BE2C (cell line): ENCODE data around the gene LGMN.

Experiments
- DNase-seq: peaks from one replicate; pipeline ENCODE4 v3.0.0-alpha.2; 2020
- H3K27me3 ChIP-seq: fragments of 250-450 bp; sonication (Bioruptor Pico); 2 replicates; pipeline ENCODE4 v1.5.1; 2020; ENCODE audit warnings: mild to moderate bottlenecking
- H3K36me3 ChIP-seq: fragments of 250-450 bp; sonication (Bioruptor Pico); 2 replicates; pipeline ENCODE4 v1.5.1; 2020; ENCODE audit warnings: mild to moderate bottlenecking
- H3K4me1 ChIP-seq: fragments of 250-450 bp; sonication (Bioruptor Pico); 2 replicates; pipeline ENCODE4 v1.5.1; 2020
- H3K4me3 ChIP-seq: 2 replicates; pipeline ENCODE4 v1.5.1; 2011; ENCODE audit warnings: low read depth, low read length
- H3K9me3 ChIP-seq: fragments of 250-450 bp; sonication (Bioruptor Pico); 2 replicates; pipeline ENCODE4 v1.5.1; 2020
- TF ChIP-seq, protein P1 (sequence below): IDR thresholded peaks from 2 replicates; pipeline ENCODE4 v1.5.1; 2012; ENCODE audit warnings: mild to moderate bottlenecking, low read depth, low read length

Gene LGMN

DNA sequence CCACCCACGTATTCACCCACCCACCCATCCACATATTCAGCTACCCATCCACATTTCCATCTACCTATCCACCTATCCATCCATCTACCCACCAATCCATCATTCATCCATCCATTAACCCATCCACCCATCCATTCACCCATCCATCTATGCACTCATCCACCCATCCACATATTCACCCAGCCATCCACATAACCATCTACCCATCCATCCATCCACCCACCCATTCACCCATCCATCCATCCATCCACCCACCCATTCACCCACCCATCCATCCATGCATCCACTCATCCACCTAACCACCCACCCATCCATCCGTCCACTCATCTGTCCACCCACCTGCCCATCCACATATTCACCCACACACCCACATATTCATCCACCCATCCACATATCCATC, 70.5 kb downstream of the LGMN start:
- TF ChIP-seq, protein P1, sequence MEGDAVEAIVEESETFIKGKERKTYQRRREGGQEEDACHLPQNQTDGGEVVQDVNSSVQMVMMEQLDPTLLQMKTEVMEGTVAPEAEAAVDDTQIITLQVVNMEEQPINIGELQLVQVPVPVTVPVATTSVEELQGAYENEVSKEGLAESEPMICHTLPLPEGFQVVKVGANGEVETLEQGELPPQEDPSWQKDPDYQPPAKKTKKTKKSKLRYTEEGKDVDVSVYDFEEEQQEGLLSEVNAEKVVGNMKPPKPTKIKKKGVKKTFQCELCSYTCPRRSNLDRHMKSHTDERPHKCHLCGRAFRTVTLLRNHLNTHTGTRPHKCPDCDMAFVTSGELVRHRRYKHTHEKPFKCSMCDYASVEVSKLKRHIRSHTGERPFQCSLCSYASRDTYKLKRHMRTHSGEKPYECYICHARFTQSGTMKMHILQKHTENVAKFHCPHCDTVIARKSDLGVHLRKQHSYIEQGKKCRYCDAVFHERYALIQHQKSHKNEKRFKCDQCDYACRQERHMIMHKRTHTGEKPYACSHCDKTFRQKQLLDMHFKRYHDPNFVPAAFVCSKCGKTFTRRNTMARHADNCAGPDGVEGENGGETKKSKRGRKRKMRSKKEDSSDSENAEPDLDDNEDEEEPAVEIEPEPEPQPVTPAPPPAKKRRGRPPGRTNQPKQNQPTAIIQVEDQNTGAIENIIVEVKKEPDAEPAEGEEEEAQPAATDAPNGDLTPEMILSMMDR, result no peak
- no peaks in the 10 kb centered on the region for H3K4me1 ChIP-seq
- no peak for DNase-seq
- no peaks in the 10 kb centered on the region for H3K36me3 ChIP-seq
- no peaks in the 10 kb centered on the region for H3K27me3 ChIP-seq
- no peak overlapping the region for H3K4me3 ChIP-seq
- 0 out of 2 replicates have a peak, but pooled peaks cover 2% of the 10 kb centered on the region for H3K9me3 ChIP-seq

DNA sequence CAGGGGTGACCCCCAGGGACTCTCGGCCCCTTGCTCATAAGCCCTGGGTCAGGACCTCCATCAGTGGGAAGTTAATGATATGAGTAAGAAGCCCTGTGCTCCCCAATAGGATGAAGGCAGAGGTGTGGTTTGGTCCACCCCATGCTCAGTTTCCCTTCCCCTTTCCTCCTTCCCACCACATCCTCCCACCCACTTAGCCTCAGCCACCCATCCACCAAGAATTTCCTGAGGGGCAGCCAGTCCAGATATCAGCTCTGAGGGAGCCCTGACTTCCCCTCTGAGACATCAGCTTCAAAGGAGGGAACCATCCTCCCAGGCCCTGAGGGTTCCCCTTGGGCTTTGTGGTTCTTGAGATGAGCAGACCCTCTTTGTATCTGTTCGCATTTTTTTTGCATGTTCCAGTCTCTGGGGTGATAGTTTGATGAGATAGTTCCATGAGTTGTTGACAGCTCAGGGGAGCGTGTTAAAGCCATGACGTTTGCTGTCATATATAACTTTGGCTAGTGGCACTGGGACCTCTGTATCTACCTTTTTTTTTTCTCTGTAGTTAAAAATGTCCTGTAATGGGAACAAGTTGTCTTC, 71.2 kb downstream of the LGMN start:
- TF ChIP-seq, protein P1, result no peak
- 0 out of 2 replicates have a peak, but pooled peaks cover 2% of the 10 kb centered on the region for H3K9me3 ChIP-seq
- no peaks in the 10 kb centered on the region for H3K27me3 ChIP-seq
- no peak overlapping the region for H3K4me3 ChIP-seq
- H3K36me3 ChIP-seq, result no peaks in the 10 kb centered on the region
- no peaks in the 10 kb centered on the region for H3K4me1 ChIP-seq
- no peak for DNase-seq

DNA sequence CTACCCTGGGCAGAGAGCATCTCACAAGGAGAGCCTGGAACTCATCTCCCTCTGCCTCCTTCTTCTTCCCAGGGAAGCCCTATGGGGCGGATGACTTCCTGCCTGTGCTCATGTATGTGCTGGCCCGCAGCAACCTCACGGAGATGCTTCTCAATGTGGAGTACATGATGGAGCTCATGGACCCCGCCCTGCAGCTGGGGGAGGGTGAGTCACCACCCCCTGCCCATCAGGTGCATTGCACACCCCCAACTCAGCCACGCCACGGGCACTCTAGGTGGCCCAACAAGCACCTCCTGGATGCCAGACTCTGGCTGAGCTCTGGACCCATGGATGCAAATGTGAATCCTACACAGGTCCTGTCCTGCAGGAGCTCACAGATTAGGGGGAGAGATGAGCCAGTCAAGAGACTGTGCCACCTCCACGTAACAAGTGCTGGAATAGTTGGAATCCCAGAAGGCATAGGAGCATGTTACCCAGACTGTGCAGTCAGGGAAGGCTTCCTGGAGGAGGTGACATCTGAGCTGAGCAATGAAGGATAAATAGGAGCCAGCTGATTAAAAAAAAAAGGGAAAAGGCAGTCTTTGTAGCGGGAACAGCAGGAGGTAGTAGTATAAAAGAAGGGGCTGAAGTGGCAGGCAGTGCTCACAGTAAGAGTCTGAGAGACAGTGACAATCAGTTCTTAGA, 71.9 kb downstream of the LGMN start:
- Histone ChIP-seq H3K4me3 (no peak overlapping the region), H3K9me3 (0 out of 2 replicates have a peak, but pooled peaks cover 2% of the 10 kb centered on the region), H3K27me3 (no peaks in the 10 kb centered on the region), H3K4me1 (no peaks in the 10 kb centered on the region), H3K36me3 (no peaks in the 10 kb centered on the region)
- DNase-seq, result no peak
- TF ChIP-seq, protein P1, result no peak

DNA sequence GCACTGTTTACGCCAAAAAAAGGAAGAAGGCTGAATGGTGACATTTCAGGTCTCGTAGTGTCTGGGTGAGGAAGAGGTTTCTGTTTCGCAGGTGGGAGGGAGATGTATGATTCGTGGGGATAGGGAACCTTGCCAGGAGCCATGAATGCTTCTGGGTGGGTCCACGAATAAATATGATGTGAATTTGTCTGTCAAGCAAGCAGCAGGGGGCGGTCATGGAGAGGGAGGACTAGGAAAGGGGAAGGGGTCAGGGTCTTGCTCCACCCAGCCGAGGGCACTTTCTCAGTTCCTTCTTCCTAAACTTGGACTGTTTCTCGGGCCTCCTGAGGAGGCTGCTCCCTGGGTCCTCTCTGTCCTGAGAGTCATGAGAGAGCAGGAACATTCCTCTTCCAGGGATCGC, 72.5 kb downstream of the LGMN start:
- Histone ChIP-seq H3K4me3 (no peak overlapping the region), H3K36me3 (no peaks in the 10 kb centered on the region), H3K4me1 (no peaks in the 10 kb centered on the region), H3K9me3 (0 out of 2 replicates have a peak, but pooled peaks cover 2% of the 10 kb centered on the region), H3K27me3 (no peaks in the 10 kb centered on the region)
- TF ChIP-seq, protein P1, result no peak
- DNase-seq, result no peak

DNA sequence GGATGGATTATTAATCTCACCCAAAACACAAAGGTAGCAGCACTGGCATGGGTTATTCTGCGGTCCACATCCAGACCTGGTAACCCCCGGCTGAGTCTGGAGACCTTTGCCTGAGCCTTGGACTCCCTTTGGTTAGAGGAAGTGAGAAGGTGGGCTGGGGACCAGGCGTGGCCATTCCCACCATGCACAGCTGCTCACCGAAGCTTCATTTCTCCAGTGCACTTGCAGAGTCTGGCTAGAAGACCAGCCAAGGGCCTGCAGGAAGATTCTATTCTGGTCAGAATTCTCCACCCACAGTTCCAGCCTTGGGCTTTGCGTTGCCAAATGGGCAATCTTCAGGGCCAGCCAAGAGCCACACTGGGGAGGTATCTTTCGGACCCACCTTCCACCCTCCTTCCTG, 73.0 kb downstream of the LGMN start:
- Histone ChIP-seq H3K4me3 (no peak overlapping the region), H3K36me3 (no peaks in the 10 kb centered on the region), H3K4me1 (no peaks in the 10 kb centered on the region), H3K9me3 (0 out of 2 replicates have a peak, but pooled peaks cover 2% of the 10 kb centered on the region), H3K27me3 (no peaks in the 10 kb centered on the region)
- DNase-seq, result no peak
- TF ChIP-seq, protein P1, result no peak

DNA sequence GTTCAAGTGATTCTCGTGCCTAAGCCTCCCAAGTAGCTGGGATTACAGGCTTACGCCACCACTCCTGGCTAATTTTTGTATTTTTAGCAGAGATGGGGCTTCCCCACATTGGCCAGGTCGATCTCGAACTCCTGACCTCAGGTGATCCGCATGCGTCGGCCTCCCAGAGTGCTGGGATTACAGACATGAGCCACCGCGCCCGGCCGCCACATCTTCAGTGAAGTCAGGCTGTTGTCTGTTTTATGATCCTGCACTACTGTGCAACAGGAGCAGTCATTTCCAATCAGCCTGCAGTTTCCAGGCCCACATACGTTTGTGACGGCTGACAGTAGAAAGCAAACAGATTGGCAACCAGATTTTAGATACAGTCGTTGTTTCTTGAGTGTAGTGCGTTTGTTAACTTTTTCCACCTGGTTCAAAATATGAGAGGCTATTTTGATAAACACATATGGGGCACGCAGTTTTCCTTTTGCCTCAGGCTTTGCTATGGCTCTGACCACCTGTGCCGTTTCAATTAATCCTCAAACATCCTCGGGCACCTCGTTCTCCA, 74.8 kb downstream of the LGMN start:
- no peak for DNase-seq
- H3K36me3 ChIP-seq, result no peaks in the 10 kb centered on the region
- H3K4me3 ChIP-seq, result no peak overlapping the region
- H3K4me1 ChIP-seq, result no peaks in the 10 kb centered on the region
- H3K27me3 ChIP-seq, result no peaks in the 10 kb centered on the region
- H3K9me3 ChIP-seq, result no peaks in the 10 kb centered on the region
- TF ChIP-seq, protein P1, result no peak
